Loucy (cell line): Measurements from ENCODE around the gene SLC51A.
"Not testable (repeated sequence)": the region's sequence is repeated elsewhere in the genome, so short reads cannot be mapped to it uniquely, and the experiment has no call there.

Experiments
- H2AFZ ChIP-seq: fragments of 200-600 bp; sonication (generic); 2 replicates; pipeline ENCODE4 v1.6.0; 2016; ENCODE audit warnings: antibody characterized with exemption, mild to moderate bottlenecking, low read length, moderate library complexity
- H3F3A ChIP-seq: fragments of 200-600 bp; 2 replicates; pipeline ENCODE4 v1.6.0; 2016; ENCODE audit warnings: antibody characterized with exemption, low read depth, mild to moderate bottlenecking
- H3K27me3 ChIP-seq: fragments of 200-600 bp; sonication (generic); 2 replicates; pipeline ENCODE4 v1.6.1; 2014; ENCODE audit warnings: low read length, mild to moderate bottlenecking; ENCODE audit not compliant: insufficient read depth, poor library complexity, severe bottlenecking
- H3K36me3 ChIP-seq: fragments of 200-600 bp; sonication (generic); 2 replicates; pipeline ENCODE4 v1.6.1; 2016; ENCODE audit warnings: low read length; ENCODE audit not compliant: insufficient read depth
- H3K4me1 ChIP-seq: fragments of 200-600 bp; sonication (generic); 2 replicates; pipeline ENCODE4 v1.5.1; 2014; ENCODE audit warnings: low read length, mild to moderate bottlenecking; ENCODE audit not compliant: insufficient read depth, poor library complexity, severe bottlenecking
- H3K4me2 ChIP-seq: fragments of 200-600 bp; sonication (generic); 2 replicates; pipeline ENCODE4 v1.6.0; 2014; ENCODE audit warnings: antibody characterized with exemption, low read length, low read depth, mild to moderate bottlenecking; ENCODE audit not compliant: poor library complexity, severe bottlenecking
- H3K4me3 ChIP-seq: fragments of 200-600 bp; sonication (generic); 2 replicates; pipeline ENCODE4 v1.5.1; 2014; ENCODE audit warnings: low read length, mild to moderate bottlenecking, mixed read lengths; ENCODE audit not compliant: poor library complexity, severe bottlenecking
- H3K79me2 ChIP-seq: fragments of 200-600 bp; sonication (generic); 2 replicates; pipeline ENCODE4 v1.6.1; 2014; ENCODE audit warnings: low read length; ENCODE audit not compliant: insufficient read depth
- H3K9ac ChIP-seq: fragments of 200-600 bp; sonication (generic); 2 replicates; pipeline ENCODE4 v1.6.0; 2014; ENCODE audit warnings: mild to moderate bottlenecking, low read depth, low read length, moderate library complexity; ENCODE audit not compliant: poor library complexity, severe bottlenecking
- H3K9me2 ChIP-seq: fragments of 200-600 bp; sonication (generic); replicated peaks from 2 replicates; pipeline ENCODE4 v1.6.1; 2016; ENCODE audit warnings: low read depth, low read length, mixed read lengths
- H3K9me3 ChIP-seq: fragments of 200-600 bp; sonication (generic); 2 replicates; pipeline ENCODE4 v1.6.1; 2014; ENCODE audit warnings: mild to moderate bottlenecking, antibody characterized with exemption, low read length, low read depth; ENCODE audit not compliant: insufficient read depth
- H4K20me1 ChIP-seq: fragments of 200-600 bp; sonication (generic); 2 replicates; pipeline ENCODE4 v1.6.0; 2014; ENCODE audit warnings: antibody characterized with exemption, low read length, mild to moderate bottlenecking; ENCODE audit not compliant: insufficient read depth, poor library complexity, severe bottlenecking
- EZH2phosphoT487 ChIP-seq: fragments of 200-600 bp; IDR thresholded peaks from 2 replicates; pipeline ENCODE4 v1.6.1; 2018; ENCODE audit warnings: antibody characterized with exemption, mild to moderate bottlenecking, moderate library complexity, borderline replicate concordance
- TF ChIP-seq, protein P1 (sequence below): fragments of 200-600 bp; sonication (generic); conservative IDR thresholded peaks from 2 replicates; pipeline ENCODE4 v1.5.1; 2014; ENCODE audit warnings: mild to moderate bottlenecking, antibody characterized with exemption, low read length

SLC51A gene

GRCh38 chr3:196240424-196240823 lies 24.1 kb downstream of the SLC51A start:
- H3K79me2 ChIP-seq, result no peaks in the 10 kb centered on the region
- peaks cover 19% of the 10 kb centered on the region; the same call in 1 of the 2 replicates for H3K36me3 ChIP-seq
- no peak overlapping the region for H3K9ac ChIP-seq
- no peak overlapping the region for H2AFZ ChIP-seq
- H3K27me3 ChIP-seq, result no peaks in the 10 kb centered on the region
- no peak overlapping the region for H3K4me3 ChIP-seq
- no peaks in the 10 kb centered on the region for H3K4me1 ChIP-seq
- no peaks in the 10 kb centered on the region for H3K9me2 ChIP-seq
- TF ChIP-seq, protein P1, sequence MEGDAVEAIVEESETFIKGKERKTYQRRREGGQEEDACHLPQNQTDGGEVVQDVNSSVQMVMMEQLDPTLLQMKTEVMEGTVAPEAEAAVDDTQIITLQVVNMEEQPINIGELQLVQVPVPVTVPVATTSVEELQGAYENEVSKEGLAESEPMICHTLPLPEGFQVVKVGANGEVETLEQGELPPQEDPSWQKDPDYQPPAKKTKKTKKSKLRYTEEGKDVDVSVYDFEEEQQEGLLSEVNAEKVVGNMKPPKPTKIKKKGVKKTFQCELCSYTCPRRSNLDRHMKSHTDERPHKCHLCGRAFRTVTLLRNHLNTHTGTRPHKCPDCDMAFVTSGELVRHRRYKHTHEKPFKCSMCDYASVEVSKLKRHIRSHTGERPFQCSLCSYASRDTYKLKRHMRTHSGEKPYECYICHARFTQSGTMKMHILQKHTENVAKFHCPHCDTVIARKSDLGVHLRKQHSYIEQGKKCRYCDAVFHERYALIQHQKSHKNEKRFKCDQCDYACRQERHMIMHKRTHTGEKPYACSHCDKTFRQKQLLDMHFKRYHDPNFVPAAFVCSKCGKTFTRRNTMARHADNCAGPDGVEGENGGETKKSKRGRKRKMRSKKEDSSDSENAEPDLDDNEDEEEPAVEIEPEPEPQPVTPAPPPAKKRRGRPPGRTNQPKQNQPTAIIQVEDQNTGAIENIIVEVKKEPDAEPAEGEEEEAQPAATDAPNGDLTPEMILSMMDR, result no peak
- TF ChIP-seq EZH2phosphoT487, result no peak
- H4K20me1 ChIP-seq, result no peaks in the 10 kb centered on the region
- H3K9me3 ChIP-seq, result no peaks in the 10 kb centered on the region
- H3K4me2 ChIP-seq, result no peak overlapping the region
- H3F3A ChIP-seq, result no peaks in the 10 kb centered on the region

- H3K27me3 ChIP-seq, result no peaks in the 10 kb centered on the region
- H4K20me1 ChIP-seq, result no peaks in the 10 kb centered on the region
- no peaks in the 10 kb centered on the region for H3K79me2 ChIP-seq
- H3K4me2 ChIP-seq, result no peak overlapping the region
- H2AFZ ChIP-seq, result no peak overlapping the region
- H3K9me3 ChIP-seq, result no peaks in the 10 kb centered on the region
- no peaks in the 10 kb centered on the region for H3K4me1 ChIP-seq
- no peak overlapping the region for H3K4me3 ChIP-seq
- TF ChIP-seq EZH2phosphoT487, result no peak
- TF ChIP-seq, protein P1, result no peak
- H3K9ac ChIP-seq, result no peak overlapping the region
- H3K36me3 ChIP-seq, result peaks cover 28% of the 10 kb centered on the region; the same call in 1 of the 2 replicates
- H3K9me2 ChIP-seq, result no peaks in the 10 kb centered on the region
- H3F3A ChIP-seq, result no peaks in the 10 kb centered on the region
These were observed 25.4 kb downstream of the SLC51A start for GRCh38 chr3:196241704-196242103.

DNA sequence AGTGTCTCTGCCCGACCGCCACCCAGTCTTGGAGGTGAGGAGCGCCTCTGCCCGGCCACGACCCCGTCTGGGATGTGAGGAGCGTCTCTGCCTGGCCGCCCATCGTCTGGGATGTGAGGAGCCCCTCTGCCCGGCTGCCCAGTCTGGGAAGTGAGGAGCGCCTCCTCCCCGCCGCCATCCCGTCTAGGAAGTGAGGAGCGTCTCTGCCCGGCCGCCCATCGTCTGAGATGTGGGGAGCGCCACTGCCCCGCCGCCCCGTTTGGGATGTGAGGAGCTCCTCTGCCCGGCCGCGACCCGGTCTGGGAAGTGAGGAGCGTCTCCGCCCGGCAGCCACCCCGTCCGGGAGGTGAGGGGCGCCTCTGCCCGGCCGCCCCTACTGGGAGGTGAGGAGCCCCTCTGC lies 27.8 kb downstream of the SLC51A start:
- not testable (repeated sequence) for H3K79me2 ChIP-seq, H3F3A ChIP-seq, H3K9me2 ChIP-seq, H3K9ac ChIP-seq, H3K4me3 ChIP-seq, H3K4me2 ChIP-seq, H3K4me1 ChIP-seq, H4K20me1 ChIP-seq, H3K27me3 ChIP-seq, H3K9me3 ChIP-seq, H2AFZ ChIP-seq
- H3K36me3 ChIP-seq, result peaks cover 37% of the 10 kb centered on the region; the same call in 1 of the 2 replicates

DNA sequence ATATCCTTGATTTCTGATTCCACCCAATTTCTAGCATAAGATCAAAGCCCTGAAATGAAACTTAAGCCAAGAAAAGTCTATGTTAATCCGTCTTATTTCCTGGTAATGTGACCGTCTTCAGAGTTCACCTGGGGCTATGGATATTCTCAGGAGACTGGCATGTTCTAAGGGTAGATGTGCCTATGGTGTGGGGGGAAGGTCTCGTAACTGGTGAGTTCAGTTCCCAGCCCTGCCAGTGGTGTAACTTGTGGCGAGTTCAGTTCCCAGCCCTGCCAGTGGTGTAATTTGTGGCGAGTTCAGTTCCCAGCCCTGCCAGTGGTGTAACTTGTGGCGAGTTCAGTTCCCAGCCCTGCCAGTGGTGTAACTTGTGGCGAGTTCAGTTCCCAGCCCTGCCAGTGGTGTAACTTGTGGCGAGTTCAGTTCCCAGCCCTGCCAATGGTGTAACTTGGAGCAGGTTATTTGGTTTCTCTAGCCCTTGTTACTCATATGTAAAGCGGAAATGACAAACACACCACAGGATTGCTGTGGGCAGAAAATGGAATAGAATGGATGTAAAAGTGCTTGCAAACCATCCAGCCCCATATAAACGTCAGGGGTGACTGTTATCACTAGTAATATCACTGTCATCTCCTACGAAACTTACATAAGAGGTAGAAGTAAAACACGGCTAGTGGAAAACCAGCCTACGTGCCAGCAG lies 30.4 kb downstream of the SLC51A start:
- Histone ChIP-seq H3K9me2 (no peaks in the 10 kb centered on the region), H3K27me3 (no peaks in the 10 kb centered on the region), H4K20me1 (no peaks in the 10 kb centered on the region), H2AFZ (no peak overlapping the region), H3K4me1 (no peaks in the 10 kb centered on the region), H3K9me3 (no peaks in the 10 kb centered on the region), H3K4me2 (no peak overlapping the region), H3K4me3 (no peak overlapping the region), H3K79me2 (no peaks in the 10 kb centered on the region), H3K36me3 (peaks cover 32% of the 10 kb centered on the region; the same call in 1 of the 2 replicates), H3K9ac (no peak overlapping the region), H3F3A (no peaks in the 10 kb centered on the region)
- TF ChIP-seq EZH2phosphoT487, result no peak
- TF ChIP-seq, protein P1, result no peak
